Stimulated activated CD8-positive, alpha-beta memory T cell treated with anti-CD3 and anti-CD28 coated beads, Interleukin-7, amount 100 ng/mL, for 24 hours (primary cell): Measurements from ENCODE around the gene UMOD.
"Not testable (repeated sequence)": the region's sequence is repeated elsewhere in the genome, so short reads cannot be mapped to it uniquely, and the experiment has no call there.

Source experiments
- DNase-seq: peaks from one replicate; pipeline ENCODE4 v3.0.0-alpha.2; 2020; ENCODE audit warnings: low read depth

UMOD gene

DNA sequence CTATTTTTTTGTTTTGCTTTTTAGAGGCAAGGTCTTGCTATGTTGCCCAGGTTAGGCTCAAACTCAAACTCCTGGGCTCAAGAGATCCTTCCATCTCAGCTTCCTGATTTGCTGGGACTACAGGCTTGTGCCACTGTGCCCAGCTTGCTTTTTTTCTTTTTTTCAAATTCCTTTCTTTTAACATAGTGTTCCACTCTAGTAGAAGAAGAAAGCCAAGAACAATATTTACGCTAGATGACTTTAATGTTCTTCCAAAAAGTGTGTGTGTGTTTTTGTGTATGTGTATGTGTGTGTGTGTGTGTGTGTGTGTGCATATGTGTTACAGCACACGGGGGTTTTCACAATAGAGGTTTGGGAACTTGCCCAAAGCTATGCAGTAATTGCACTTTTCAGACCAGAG, 10.7 kb upstream of the UMOD start:
- DNase-seq, result no peak

DNA sequence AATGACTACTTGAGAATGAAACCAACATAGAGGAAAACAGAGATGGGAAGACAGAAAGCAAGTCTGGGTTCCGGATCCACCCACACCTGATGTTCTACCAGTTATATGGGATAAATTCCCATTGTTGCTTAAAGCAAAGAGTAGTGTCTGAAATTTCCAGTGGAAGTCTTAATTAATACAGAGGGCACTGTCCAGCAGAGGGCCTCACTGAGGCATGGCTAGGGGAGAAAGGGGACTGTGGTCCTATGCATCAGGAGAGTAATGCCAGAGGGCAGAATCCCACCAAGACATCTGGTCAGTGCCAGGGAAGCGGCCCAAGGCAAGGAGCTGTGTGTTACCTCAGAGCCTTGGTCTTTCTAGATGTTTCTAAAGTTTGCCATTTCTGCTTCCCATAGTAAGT, 7.5 kb upstream of the UMOD start:
- DNase-seq, result no peak

DNA sequence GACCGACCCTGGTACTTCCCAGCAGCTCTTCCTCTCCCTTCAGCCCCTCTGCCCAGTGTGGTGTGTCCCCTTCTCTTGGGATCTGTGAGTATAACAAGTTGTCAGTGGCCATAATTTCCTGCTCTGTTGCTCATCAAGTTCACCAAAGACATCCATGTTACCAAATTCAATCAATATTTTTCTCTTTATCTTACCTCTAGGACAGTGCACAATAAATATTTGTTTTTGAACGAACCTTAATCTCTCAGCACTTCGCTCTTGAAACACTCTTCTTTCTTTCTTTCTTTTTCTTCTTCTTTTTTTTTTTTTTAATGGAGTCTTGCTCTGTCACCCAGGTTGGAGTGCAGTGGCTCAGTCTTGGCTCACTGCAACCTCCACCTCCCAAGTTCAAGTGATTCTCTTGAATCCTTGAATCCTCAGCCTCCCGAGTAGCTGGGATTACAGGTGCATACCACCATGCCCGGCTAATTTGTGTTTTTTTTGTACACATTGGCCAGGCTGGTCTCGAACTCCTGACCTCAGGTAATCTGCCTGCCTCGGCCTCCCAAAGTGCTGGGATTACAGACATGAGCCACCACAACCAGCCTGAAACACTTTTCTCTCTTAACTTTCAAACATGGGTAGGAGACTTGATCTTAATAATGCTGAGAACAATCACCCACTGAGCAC, 2.7 kb upstream of the UMOD start:
- no peak for DNase-seq

DNA sequence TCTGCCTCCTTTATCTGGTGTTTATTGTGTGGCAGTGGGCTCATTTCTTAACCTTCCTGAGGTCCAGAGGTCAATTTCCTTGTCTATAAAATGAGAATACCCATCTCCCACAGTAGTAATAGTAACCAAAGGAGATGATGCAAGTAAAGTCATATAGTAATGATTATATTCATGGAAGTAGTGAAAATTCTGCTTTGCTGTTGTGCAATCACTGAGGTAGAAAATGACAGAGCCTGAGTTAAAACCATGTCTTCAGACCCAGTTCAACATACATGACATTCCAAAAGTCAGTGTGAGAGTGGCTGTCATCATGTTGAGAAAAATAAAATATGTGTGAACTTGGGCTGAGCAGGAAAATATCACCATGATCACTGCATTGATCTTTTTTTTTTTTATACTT, 864 bp upstream of the UMOD start:
- no peak for DNase-seq

DNA sequence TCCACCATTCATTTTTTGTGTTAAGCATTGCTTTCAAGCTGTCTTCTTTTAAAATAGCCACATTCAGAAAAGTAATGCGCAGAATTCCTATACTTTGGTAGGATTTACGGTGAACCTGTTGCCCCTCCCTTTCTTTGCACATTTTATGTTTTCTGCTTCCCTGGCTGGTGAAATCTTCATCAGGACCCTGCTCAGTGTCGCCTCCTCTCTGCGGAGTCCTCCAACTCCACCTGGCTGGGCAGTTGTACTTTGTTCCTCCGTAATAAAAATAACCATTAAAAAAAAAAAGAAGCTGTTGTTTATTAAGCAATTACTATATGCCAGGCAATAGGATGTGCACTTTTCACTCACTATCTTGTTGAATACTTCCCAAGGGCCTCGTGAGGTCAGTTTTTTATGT, 2.9 kb downstream of the UMOD start:
- no peak for DNase-seq

DNA sequence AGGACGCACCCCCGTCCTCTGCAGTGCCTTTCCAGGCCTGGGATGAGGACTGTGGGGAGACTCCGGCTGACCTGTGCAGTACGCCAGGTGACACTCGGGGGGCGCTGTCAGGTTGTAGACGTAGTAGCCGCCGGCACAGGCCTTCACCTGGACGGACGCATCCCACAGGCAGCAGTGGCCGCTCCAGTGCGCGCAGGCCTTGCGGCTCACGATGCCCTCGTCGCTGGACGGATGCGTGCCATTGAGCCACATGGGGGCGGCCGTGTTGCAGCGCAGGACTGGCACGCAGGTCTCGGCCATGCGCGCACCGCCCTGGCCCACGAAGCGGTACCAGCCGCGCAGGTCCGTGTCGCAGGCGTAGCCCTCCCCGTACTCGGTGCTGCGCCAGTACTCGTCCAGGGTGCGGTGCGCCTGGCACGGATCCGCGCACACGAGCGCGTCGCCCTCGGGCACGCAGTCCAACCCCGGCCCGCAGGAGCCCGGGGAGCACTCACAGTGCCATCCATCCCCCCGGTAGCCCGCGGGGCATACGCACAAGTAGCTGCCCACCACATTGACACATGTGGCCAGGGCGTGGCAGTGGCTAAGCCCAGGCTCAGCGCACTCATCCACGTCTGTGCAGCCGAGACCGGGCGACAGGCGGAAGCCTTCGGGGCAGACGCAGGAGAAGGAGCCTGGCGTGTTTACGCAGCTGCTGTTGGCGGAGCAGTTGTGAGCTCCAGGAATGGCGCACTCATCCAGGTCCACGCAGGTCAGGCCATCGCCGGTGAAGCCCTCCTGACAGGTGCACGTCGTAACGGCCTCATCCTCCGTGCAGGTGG, 3.9 kb downstream of the UMOD start:
- no peak for DNase-seq

DNA sequence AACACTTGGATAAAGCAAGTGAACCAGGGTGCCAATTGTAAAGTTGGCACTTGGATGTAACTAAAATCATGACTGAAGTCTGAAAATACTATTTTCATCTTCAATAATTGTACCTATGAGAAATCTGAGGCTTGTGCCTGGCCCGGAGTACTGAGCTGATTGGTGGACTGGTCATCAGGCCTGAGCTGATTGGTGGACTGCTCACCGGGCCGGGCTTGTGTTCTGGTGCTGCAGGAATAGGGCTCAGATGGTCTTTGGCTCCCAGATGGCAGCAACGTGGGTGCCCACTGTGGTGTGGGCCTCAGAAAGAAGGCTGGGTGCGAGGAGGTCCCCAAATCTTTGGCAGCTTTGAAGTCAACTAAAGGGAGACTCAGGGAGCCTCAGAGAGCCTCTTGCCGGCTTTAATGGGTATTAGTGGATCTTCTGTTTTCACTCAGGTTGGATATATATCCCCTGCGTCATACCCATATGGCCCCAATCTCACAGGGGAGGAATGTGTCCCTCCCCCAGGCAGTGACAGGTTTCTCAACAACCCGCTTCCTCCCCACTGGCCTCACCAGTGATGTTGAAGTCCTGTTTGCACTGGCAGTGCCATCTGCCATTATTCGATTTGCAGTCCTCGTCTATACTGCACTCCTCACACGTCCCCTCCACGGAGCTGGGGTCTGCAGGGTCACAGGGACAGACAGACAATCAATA, 4.7 kb downstream of the UMOD start:
- DNase-seq, result no peak

DNA sequence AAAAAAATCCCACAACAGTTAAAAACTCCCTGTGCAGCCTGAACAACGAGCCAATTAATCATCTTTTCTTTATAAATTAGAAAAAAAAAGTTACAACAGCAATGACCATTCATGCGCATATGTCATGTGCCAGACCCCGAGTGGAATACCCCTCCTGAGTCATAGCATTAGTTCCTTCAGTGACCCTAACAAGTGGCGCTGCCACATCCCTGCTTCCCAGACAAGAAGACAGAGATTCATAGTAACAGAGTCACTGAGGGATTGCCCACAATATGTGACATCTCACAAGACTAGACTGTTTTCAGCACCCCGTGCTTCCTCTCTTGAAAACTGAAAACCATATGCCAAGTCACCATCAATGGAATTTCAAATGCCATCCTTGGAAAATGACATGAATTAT, 7.9 kb downstream of the UMOD start:
- no peak for DNase-seq

DNA sequence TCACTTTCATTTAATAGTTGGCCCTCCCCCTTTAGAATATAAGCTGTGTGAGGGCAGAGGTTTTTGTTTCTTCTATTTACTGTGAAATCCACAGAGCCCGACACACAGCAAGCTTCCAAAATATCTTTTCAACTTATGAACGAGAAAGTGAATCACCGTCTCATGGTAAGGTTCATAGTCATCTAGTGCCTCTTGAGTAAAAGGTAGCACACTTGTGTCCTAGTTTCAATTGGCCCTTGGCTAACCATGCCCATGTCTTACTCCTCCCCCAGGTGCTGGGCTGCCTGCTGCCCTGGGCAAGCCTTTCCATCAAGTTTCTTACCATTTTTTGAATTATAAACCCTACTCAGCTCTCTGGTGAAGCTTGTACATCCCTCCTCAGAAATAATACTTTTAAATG, 12.8 kb downstream of the UMOD start:
- DNase-seq, result no peak

DNA sequence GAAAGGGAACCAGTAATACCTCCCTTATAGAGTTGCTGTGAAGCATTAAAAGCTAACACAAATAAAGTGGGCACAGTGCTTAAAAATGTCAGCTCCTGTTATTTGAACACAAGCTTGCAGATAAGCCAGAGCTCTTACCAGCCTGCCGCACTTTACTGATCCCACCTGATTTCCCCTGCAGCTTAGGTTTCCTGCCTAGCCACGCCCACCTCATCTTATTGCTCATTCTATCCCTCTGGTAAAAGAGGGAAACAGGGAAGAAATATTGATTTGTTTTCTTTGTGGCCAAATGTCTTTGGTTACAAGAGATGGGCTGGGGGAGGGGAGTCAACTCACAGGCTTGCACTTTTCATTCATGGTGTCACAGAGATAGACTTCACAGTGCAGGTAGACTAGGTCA, 15.6 kb downstream of the UMOD start:
- DNase-seq, result no peak

DNA sequence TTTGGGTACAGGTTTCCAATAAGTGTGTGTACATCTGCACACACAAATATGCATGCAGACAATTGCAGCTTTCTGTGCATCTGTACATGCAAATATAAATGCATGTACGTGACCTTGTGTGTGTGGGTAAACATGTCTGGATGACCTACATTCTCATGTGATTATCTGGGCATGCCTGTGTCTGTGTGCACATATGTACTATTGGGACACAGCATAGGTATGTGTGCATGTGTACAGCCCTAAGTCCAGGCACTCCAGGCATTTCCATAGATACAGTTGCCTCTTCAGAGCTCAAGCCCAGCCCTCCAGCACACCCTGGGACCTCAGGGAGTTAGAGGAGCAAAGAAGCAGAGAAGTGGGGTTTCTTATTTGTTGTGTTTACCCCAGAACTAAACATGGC, 18.1 kb downstream of the UMOD start:
- DNase-seq, result no peak

DNA sequence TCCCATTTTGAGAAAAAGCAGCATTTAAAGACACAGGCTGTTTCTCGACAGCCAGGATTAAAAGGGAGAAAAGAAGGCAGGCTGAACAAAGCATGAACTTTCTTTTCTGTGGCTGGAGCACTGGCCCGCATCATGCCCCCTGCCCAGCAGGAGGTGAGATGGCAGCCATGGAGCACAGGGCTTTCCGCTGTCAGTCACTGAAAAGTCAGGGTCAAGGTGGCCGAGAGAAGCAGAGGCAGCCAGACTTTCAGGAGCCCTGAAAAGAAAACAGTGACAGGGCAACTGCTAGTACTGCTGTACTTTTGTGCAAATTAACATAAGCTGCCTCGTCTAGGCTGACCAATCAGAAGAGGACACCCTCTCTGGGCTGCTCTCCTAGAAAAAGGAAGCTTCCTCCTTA, 19.4 kb downstream of the UMOD start:
- no peak for DNase-seq

DNA sequence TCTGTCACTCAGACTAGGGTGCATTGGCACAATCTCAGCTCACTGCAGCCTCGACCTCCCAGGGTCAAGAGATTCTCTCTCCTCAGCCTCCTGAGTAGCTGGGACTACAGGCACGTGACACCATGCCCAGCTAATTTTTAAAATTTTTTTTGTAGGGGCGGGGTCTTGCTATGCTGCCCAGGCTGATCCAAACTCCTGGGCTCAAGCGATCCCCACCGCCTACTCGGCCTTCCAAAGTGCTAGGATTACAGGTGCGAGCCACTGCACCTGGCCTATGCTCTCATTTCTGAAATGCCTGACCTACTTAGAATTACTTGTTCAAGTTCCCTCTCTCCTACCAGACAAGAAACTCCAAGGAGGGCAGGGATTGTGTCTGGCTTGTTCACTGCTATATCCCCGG, 20.1 kb downstream of the UMOD start:
- no peak for DNase-seq

DNA sequence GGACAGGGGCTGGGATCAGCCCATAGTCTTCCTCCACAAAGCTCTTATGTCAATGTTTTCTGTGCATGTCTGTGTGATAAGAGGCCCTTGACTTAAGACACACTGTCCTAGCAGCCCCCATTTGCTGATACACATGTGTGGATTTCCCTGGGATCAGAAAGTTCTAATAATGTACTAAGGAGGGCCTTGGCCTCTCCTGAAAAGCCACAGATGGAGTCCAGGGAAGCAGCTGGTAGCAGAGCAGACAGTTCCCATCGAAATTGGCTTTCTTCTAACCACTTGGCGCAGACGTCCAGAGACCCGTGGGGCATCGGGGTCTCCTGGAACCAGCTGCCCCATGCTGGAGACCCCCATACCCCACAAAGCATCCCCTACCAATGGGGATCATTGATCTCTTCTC, 20.9 kb downstream of the UMOD start:
- DNase-seq, result no peak

DNA sequence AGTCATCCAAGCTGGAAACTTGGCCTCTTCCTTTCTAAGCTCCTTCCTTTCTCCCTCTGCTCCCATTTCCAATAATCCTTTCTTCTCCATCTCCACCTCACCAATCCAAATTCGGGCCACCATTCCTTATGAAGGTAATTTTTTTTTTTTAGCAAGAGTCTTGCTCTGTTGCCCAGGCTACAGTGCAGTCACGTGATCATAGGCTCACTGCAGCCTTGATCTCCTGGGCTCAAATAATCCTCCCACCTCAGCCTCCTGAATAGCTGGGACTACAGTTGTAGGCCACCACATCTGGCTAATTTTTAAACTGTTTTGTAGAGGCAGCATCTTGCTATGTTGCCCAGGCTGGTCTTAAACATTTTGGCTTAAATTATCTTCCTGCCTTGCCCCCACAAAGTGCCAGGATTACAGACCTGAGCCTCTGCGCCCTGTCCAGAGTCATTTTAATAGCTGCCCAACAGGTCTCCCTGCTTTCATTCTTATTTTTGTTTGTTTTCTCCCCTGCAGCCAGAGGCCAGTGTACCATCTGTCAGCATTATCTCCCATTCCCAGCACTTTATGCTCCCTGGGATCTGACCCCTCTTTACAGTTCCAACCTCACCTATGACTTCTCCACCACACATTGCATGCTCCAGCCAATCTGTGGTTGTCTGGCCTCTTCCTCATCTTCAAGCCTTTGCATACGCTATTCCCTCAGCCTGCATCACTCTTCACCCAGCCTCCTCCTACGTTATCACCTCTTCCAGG, 22.9 kb downstream of the UMOD start:
- DNase-seq, result no peak

DNA sequence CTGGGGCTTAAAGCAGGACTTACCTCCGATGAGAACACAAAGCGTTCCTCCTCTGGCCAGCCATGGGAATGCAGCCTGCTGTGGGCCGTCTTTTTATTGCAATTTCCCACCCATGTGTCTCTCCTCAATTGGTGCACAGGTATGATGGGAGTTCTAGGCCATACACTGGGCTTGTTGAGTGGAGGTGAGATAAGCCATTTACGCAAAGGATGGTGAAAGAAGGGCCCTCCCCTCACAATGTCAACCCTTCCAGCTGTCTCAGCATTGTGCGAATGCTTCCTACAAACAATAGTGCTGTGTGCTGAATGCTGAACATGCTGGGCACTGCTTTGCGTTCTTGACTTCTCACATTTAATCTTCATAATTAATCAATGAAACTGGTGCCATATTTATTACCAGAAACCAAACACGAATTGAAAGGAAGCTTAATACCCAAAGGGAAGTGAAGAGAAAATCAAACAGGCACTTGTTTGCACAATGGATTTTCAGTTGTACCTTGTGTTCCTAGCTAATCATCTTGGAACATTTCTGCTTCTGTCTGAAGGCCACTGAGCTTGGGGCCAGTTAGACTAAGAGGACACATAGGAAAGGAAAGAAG, 25.0 kb downstream of the UMOD start, which contains the start of gene GP2:
GP2 (minus strand) TSS at position 70 of the 598 bp plus-strand sequence. CDS start 1,082 bp downstream, outside the sequence.
- DNase-seq, result no peak

DNA sequence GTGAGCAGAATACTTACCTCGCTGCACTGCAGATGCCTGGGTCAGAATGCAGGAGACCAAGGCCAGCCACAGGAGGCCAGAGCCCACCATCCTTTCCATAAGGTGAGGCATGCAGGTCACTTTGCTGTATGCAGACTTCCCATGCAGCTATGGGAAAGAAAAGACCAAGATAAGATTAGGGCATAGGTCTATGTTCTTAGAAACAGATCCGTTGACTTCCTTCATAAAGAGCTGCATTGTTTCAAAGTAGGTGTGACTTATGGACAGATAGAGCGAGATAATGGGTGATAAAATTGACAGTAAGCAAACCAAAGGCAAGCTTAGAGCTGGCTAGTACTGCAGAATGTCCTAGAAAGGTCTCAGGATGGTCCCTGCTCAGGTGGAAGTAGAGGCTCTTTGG, 26.2 kb downstream of the UMOD start:
- DNase-seq, result no peak

DNA sequence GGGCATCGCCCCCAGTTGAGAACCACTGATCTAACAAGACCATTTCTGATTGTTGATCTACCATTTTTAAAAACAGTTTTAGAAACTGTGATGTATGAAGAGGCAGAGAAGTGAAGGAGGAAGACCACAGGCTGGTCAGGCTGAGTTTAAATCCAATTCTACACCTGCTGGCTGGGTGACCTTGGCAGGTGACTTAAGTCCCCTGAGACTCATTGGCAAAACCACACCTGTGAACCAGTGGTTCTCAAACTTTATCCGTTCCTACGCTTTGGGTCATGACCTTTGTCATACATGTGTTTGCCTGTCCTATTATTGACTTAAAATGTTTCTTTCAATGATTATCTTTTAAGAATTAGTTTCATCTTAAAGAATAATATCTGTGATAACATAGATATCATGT, 27.5 kb downstream of the UMOD start:
- DNase-seq, result no peak

DNA sequence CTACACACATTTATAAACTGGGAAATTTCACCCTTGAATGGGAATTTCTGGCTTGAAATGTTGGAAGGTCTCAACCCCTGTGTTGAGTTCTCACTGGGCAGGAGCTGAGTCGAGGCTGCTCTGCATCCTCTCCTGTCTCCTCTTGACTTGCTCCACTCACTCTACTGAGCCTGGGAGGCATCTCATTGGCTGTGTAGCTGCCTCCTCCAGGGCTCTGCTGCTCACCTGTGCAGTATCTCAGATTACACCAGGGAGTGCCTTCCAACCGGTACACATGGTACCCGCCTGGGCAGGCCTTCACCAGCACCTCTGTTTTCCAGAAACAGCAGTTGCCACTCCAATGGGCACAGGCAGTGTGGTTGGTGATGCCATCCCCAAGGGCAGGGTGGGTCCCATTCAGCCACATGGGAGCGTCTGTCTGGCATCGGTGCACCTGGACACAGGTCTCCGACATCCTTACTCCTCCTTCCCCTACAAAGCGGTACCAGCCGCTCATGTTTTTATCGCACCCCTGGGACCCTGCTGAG, 28.9 kb downstream of the UMOD start:
- DNase-seq, result no peak

DNA sequence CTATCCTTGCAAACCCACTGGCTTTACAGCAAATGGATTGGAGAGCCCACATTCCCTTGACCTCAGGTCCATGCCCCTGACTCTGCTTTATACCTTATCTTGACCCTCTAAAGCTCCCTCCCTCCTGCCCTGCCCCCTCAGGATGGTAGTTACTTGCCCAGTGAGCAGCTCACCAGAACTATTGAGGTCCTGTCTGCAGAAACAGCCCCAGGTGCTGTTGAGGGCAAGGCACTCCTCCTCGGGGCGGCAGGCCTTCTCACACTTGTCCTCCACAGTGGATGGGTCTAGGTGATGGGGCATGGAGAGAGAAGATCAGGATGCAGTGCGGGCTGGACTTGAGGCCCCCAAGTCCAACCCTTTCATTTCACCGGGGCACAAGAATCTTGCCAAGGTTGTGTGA, 29.8 kb downstream of the UMOD start:
- DNase-seq, result no peak

DNA sequence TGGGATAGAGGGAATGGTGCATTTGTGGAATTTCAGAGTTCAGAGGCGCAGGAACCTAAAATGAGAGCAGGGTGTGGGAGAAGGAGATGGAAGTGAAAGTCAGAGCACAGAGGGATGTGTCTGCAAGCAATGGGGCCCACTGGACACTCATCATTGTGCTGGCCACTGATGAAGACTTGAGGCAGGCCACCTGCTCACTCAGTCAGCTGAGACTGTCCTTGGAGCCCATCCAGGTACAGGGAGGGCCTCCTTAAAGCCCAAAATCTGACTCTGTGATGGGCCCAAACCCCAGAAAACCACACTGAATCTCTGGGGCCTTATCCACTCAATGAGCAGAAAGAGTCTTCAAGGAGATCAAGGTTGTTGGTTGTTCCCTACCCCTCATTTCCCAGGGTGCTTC, 30.8 kb downstream of the UMOD start:
- DNase-seq, result no peak

DNA sequence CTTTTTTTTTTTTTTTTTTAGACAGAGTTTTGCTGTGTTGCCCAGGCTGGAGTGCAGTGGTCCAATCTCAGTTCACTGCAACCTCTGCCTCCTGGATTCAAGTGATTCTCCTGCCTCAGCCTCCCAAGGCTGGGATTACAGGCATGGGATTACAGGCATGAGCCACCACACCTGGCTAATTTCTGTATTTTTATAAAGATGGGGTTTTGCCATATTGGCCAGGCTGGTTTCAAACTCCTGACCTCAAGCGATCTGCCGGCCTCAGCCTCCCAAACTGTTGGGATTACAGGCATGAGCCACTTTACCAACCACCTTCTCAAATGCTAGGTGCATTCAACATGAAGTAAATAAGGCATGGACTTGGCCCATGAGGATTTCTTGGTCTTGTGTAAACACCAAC, 31.5 kb downstream of the UMOD start:
- not testable (repeated sequence) for DNase-seq
